ENCODE measurements around the gene MUC5AC. TPM values are rescaled to one million over a fixed set of nuclear protein-coding genes. Genes with fewer than 3 reads are reported as not detected.

Gene MUC5AC
- polyA plus RNA-seq, 1 donor from 2014 or later = not detected

DNA sequence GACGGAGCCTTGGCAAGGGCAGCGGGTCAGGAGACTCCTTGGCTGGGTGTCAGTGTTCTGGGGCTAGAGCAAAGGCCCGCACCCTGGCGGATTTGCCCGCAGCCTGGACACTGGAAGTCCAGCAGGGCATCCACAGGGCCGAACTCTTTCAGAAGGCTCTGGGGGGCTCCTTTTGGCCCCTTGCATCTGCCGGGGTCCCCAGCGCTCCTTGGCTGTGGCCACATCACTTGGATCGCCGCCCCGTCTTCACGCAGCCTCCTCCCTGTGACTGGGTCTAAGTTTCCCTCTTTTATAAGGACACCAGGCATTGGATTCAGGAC lies 20.0 kb downstream of the MUC5AC start:
- Histone ChIP-seq H4K20me1 (ENCODE audit: insufficient read depth) (no peaks in the 10 kb centered on the region), H3K9me3 (ENCODE audit: low read length) (no peaks in the 10 kb centered on the region), H3K79me2 (replicated peaks; ENCODE audit: insufficient read depth, low read length) (no peaks in the 10 kb centered on the region), H3K9me2 (ENCODE audit: insufficient read depth, low read length) (no peaks in the 10 kb centered on the region), H3K36me3 (ENCODE audit: insufficient read depth, low read length) (no peaks in the 10 kb centered on the region), H2AFZ (ENCODE audit: low read depth, low read length) (no peak overlapping the region), H3K4me2 (ENCODE audit: low read length) (no peak overlapping the region), H3K9ac (ENCODE audit: low read length) (no peak overlapping the region), H3K4me3 (ENCODE audit: low read length) (no peak overlapping the region), H3F3A (ENCODE audit: insufficient read depth, low read length, poor library complexity, severe bottlenecking) (no peaks in the 10 kb centered on the region), H3K27ac (ENCODE audit: low read length) (no peak overlapping the region), H3K27me3 (ENCODE audit: insufficient read depth, low read depth, low read length) (no peaks in the 10 kb centered on the region)
- no peak for TF ChIP-seq REST (IDR thresholded peaks at IDR 0.05; ENCODE audit: borderline replicate concordance)
- TF ChIP-seq CTCF (IDR thresholded peaks at IDR 0.05; ENCODE audit: poor library complexity, severe bottlenecking) = no peak
- no peak for TF ChIP-seq EP300 (conservative IDR thresholded peaks at IDR 0.05; ENCODE audit: poor library complexity, severe bottlenecking)
- no peak for TF ChIP-seq POLR2AphosphoS5 (IDR thresholded peaks at IDR 0.05)
- no peak for TF ChIP-seq RAD21 (conservative IDR thresholded peaks at IDR 0.05)
- TF ChIP-seq MXI1 (conservative IDR thresholded peaks at IDR 0.05; ENCODE audit: poor library complexity, severe bottlenecking) = no peak
- no peak for TF ChIP-seq SMC3 (conservative IDR thresholded peaks at IDR 0.05; ENCODE audit: poor library complexity)
- TF ChIP-seq TAF1 (IDR thresholded peaks at IDR 0.05; ENCODE audit: low read depth) = no peak
- TF ChIP-seq EZH2 (IDR thresholded peaks at IDR 0.05; ENCODE audit: borderline replicate concordance, insufficient read depth, low read length, poor library complexity, severe bottlenecking) = no peak

DNA sequence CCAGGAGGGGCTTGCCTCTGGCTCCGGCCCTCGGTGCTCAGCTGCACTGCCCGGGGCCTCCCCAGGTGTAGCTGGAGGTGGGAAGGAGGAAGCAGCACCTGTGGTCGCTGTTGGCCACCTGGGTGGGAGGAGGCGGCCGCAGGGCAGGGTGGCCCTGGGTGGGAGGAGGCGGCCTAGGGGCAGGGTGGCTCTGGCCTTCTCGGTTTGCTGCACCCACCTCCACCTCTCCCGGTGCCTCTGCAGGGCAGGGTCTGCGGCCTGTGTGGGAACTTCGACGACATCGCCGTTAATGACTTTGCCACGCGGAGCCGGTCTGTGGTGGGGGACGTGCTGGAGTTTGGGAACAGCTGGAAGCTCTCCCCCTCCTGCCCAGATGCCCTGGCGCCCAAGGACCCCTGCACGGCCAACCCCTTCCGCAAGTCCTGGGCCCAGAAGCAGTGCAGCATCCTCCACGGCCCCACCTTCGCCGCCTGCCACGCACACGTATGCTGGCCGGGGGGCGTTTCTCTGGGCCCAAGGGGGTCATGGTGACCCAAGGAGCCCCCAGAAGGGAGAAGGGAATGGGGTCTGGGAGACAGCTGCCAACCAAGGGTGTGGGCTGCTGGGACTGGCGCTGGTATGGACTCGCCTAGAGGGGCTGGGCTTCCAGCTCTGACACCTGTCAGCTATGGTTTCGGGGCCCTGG lies 20.6 kb downstream of the MUC5AC start:
- Histone ChIP-seq H3K9me2 (ENCODE audit: insufficient read depth, low read length) (no peaks in the 10 kb centered on the region), H4K20me1 (ENCODE audit: insufficient read depth) (no peaks in the 10 kb centered on the region), H3K36me3 (ENCODE audit: insufficient read depth, low read length) (no peaks in the 10 kb centered on the region), H3K79me2 (replicated peaks; ENCODE audit: insufficient read depth, low read length) (no peaks in the 10 kb centered on the region), H3K4me3 (ENCODE audit: low read length) (no peak overlapping the region), H2AFZ (ENCODE audit: low read depth, low read length) (no peak overlapping the region), H3F3A (ENCODE audit: insufficient read depth, low read length, poor library complexity, severe bottlenecking) (no peaks in the 10 kb centered on the region), H3K27me3 (ENCODE audit: insufficient read depth, low read depth, low read length) (no peaks in the 10 kb centered on the region), H3K27ac (ENCODE audit: low read length) (no peak overlapping the region), H3K9ac (ENCODE audit: low read length) (no peak overlapping the region), H3K9me3 (ENCODE audit: low read length) (no peaks in the 10 kb centered on the region), H3K4me2 (ENCODE audit: low read length) (no peak overlapping the region)
- TF ChIP-seq CTCF (IDR thresholded peaks at IDR 0.05; ENCODE audit: poor library complexity, severe bottlenecking) (no peak), MXI1 (conservative IDR thresholded peaks at IDR 0.05; ENCODE audit: poor library complexity, severe bottlenecking) (no peak), RAD21 (conservative IDR thresholded peaks at IDR 0.05) (no peak), REST (IDR thresholded peaks at IDR 0.05; ENCODE audit: borderline replicate concordance) (no peak), EZH2 (IDR thresholded peaks at IDR 0.05; ENCODE audit: borderline replicate concordance, insufficient read depth, low read length, poor library complexity, severe bottlenecking) (no peak), POLR2AphosphoS5 (IDR thresholded peaks at IDR 0.05) (no peak), EP300 (conservative IDR thresholded peaks at IDR 0.05; ENCODE audit: poor library complexity, severe bottlenecking) (no peak), SMC3 (conservative IDR thresholded peaks at IDR 0.05; ENCODE audit: poor library complexity) (no peak), TAF1 (IDR thresholded peaks at IDR 0.05; ENCODE audit: low read depth) (no peak)
